HepG2 (cell line): ENCODE data around the gene LCN1. TPM values are rescaled to one million over a fixed set of nuclear protein-coding genes. Genes with fewer than 3 reads are reported as not detected.

Source experiments
- DMAP1 ChIP-seq: IDR thresholded peaks from 2 replicates; pipeline ENCODE4 v1.6.1; 2016
- FOSL2 ChIP-seq: sonication (generic); formaldehyde crosslinking; IDR thresholded peaks from 2 replicates; pipeline ENCODE4 v1.4.0; 2020; ENCODE audit warnings: missing genetic modification reagents
- NCOA5 ChIP-seq: sonication (generic); formaldehyde crosslinking; IDR thresholded peaks from 2 replicates; pipeline ENCODE4 v1.4.0; 2020; ENCODE audit warnings: missing genetic modification reagents
- NONO ChIP-seq, 2 experiments: fragments of 450-650 bp in 1 of 2; sonication (generic) in 1 of 2; formaldehyde crosslinking in 1 of 2; IDR thresholded peaks in 1 of 2; conservative IDR thresholded peaks in 1 of 2; 2 replicates each; pipeline versions ENCODE4 v1.6.1 to v1.8.0; 2017 to 2022; ENCODE audit warnings: mild to moderate bottlenecking in 1 of 2, missing genetic modification reagents in 1 of 2, moderate library complexity in 1 of 2
- NRL ChIP-seq: sonication (generic); formaldehyde crosslinking; IDR thresholded peaks from 2 replicates; pipeline ENCODE4 v1.5.0; 2020; ENCODE audit warnings: missing genetic modification reagents, mild to moderate bottlenecking, moderate library complexity, borderline replicate concordance
- RBM22 ChIP-seq: fragments of 200-400 bp; formaldehyde crosslinking; optimal IDR thresholded peaks from 2 replicates; pipeline ENCODE3; 2017; ENCODE audit warnings: mild to moderate bottlenecking, low read length, moderate library complexity
- SAP130 ChIP-seq: IDR thresholded peaks from 2 replicates; pipeline ENCODE4 v1.6.1; 2016; ENCODE audit warnings: low read depth
- SIX1 ChIP-seq: sonication (generic); formaldehyde crosslinking; IDR thresholded peaks from 2 replicates; pipeline ENCODE4 v1.4.0; 2020; ENCODE audit warnings: missing genetic modification reagents, borderline replicate concordance
- SPEN ChIP-seq: sonication (generic); formaldehyde crosslinking; IDR thresholded peaks from 2 replicates; pipeline ENCODE4 v1.5.1; 2020; ENCODE audit warnings: low read depth, mild to moderate bottlenecking, missing genetic modification reagents
- TAF15 ChIP-seq: fragments of 200-400 bp; formaldehyde crosslinking; IDR thresholded peaks from one replicate; pipeline ENCODE4 v1.6.1; 2018; ENCODE audit warnings: mild to moderate bottlenecking, low read depth, low read length; ENCODE audit not compliant: poor library complexity, severe bottlenecking
- TCF12 ChIP-seq, 2 experiments: fragments of 450-650 bp in 1 of 2; sonication (generic) in 1 of 2; formaldehyde crosslinking in 1 of 2; IDR thresholded peaks; 2 replicates each; pipeline versions ENCODE4 v1.6.1 to v1.8.0; 2017 to 2022; ENCODE audit warnings: antibody characterized with exemption in 1 of 2, mild to moderate bottlenecking in 1 of 2, missing genetic modification reagents in 1 of 2, moderate library complexity in 1 of 2
- THAP11 ChIP-seq: IDR thresholded peaks from 2 replicates; pipeline ENCODE4 v1.6.1; 2016; ENCODE audit warnings: missing biosample characterization, missing genetic modification reagents
- TOE1 ChIP-seq: sonication (generic); formaldehyde crosslinking; IDR thresholded peaks from 2 replicates; pipeline ENCODE4 v1.4.0; 2020; ENCODE audit warnings: mild to moderate bottlenecking, missing genetic modification reagents
- ZBTB7B ChIP-seq: sonication (generic); formaldehyde crosslinking; IDR thresholded peaks from 2 replicates; pipeline ENCODE4 v1.4.0; 2020; ENCODE audit warnings: missing genetic modification reagents
- ZFP82 ChIP-seq: sonication (generic); formaldehyde crosslinking; IDR thresholded peaks from 2 replicates; pipeline ENCODE4 v1.5.1; 2020; ENCODE audit warnings: mild to moderate bottlenecking, missing genetic modification reagents, borderline replicate concordance
- ZNF282 ChIP-seq: fragments of 450-650 bp; IDR thresholded peaks from 2 replicates; pipeline ENCODE4 v1.6.1; 2018; ENCODE audit not compliant: partially characterized antibody
- ZNF614 ChIP-seq: IDR thresholded peaks from 2 replicates; pipeline ENCODE4 v1.6.1; 2018; ENCODE audit warnings: missing biosample characterization, missing genetic modification reagents, inconsistent platforms, borderline replicate concordance
- ZNF619 ChIP-seq: sonication (generic); formaldehyde crosslinking; IDR thresholded peaks from 2 replicates; pipeline ENCODE4 v1.4.0; 2020; ENCODE audit warnings: mild to moderate bottlenecking, missing genetic modification reagents
- ZNF768 ChIP-seq: sonication (generic); formaldehyde crosslinking; IDR thresholded peaks from 2 replicates; pipeline ENCODE4 v1.4.0; 2020; ENCODE audit warnings: missing genetic modification reagents
- ZSCAN31 ChIP-seq: sonication (generic); formaldehyde crosslinking; IDR thresholded peaks from 2 replicates; pipeline ENCODE4 v1.5.0; 2020; ENCODE audit warnings: low read depth, mild to moderate bottlenecking, missing genetic modification reagents
- polyA plus RNA-seq, 8 experiments: library from polyadenylated mRNA; depleted of rRNA in 3 of 8; stranded (reverse) in 7 of 8; unstranded in 1 of 8; fragments of >200 nt; fragmentation: Illumina TruSeq in 4 of 8; extraction: Trizol in 4 of 8; gene quantifications; 2 replicates each; pipeline versions ENCODE4 v1.2.1 to v1.2.3, GENCODE V29; 2011 to 2016; ENCODE audit warnings: low read depth in 4 of 8, missing spikeins in 1 of 8, mixed read lengths in 1 of 8; ENCODE audit not compliant: insufficient read depth in 1 of 8
- total RNA-seq, 5 experiments: library from RNA; depleted of rRNA; stranded (reverse); fragments of >200 nt; fragmentation: Illumina TruSeq; extraction: Trizol; gene quantifications; 2 replicates each; pipeline ENCODE4 v1.2.3, GENCODE V29; 2016; ENCODE audit warnings: low read depth in 1 of 5
- TF ChIP-seq, protein P1 (sequence below): sonication (generic); formaldehyde crosslinking; IDR thresholded peaks from 2 replicates; pipeline ENCODE4 v1.4.0; 2020; ENCODE audit warnings: missing genetic modification reagents
- TF ChIP-seq, protein P2 (sequence below): sonication (generic); formaldehyde crosslinking; IDR thresholded peaks from 2 replicates; pipeline ENCODE4 v1.4.0; 2020; ENCODE audit warnings: mild to moderate bottlenecking, missing genetic modification reagents
- TF ChIP-seq, protein P3 (sequence below): sonication (generic); formaldehyde crosslinking; IDR thresholded peaks from 2 replicates; pipeline ENCODE4 v1.5.0; 2020; ENCODE audit warnings: mild to moderate bottlenecking, missing genetic modification reagents, borderline replicate concordance

LCN1 gene
- total and polyA plus RNA-seq, 2 of the 13 experiments (the other 11 are each of a cell fraction or from before 2014, with no cell fraction given), result not detected

DNA sequence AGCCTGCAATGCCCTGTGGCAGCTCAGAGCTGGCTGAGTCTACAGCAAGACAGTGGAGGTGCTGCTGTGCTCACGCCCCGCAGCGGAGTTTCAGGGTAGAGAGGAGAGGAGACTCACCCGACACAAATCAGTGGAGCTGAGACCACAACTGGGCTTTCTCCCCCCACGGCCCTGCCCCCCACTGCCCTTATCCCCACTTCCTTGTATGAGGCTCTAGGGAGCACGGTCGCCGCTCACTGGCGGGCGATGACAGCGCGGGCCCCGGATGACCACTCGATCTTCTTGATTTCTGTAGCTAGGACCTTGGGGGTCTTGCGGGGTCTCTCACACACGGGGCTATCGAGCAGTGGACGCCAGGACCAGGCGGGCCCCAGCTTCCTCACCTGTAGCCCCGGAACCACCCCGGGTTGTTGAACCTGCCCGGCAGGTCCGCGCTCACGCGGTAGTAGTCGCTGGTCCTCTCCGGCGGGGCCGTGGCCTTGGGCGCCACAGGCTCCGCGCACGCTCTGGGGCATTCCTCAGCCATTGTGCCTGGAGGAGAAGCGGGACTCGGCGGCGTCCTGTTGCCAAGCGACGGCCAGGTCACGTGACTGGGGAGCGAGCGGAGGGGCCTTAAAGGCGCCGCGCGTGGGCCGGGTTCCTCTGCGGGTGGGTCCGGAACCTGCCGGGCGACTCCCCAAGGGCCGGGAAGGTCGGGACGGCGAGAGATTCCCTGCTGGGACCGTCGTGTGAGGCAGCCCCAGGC, 21.7 kb upstream of the LCN1 start (continued):
- TF ChIP-seq, protein P1, sequence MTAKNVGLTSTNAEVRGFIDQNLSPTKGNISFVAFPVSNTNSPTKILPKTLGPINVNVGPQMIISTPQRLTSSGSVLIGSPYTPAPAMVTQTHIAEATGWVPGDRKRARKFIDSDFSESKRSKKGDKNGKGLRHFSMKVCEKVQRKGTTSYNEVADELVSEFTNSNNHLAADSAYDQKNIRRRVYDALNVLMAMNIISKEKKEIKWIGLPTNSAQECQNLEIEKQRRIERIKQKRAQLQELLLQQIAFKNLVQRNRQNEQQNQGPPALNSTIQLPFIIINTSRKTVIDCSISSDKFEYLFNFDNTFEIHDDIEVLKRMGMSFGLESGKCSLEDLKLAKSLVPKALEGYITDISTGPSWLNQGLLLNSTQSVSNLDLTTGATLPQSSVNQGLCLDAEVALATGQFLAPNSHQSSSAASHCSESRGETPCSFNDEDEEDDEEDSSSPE (CRISPR knock-in tag), result peak; percentile 67
- peak; percentile 31; the same call in 1 of the 2 replicates for TF ChIP-seq DMAP1 (CRISPR knock-in tag)
- TF ChIP-seq ZNF282, result no peak
- TF ChIP-seq NCOA5, result no peak
- no peak for TF ChIP-seq TCF12 (IDR thresholded peaks at IDR 0.05)
- TF ChIP-seq TCF12 (CRISPR knock-in tag; IDR thresholded peaks at IDR 0.05), result 0 out of 2 replicates have a peak, but pooled peaks have one; percentile 47
- TF ChIP-seq THAP11, result peak; percentile 66; the same call in 1 of the 2 replicates
- no peak for TF ChIP-seq NONO (IDR thresholded peaks at IDR 0.05)
- TF ChIP-seq NONO (CRISPR knock-in tag; conservative IDR thresholded peaks at IDR 0.05), result 0 out of 2 replicates have a peak, but pooled peaks have one; percentile 38
- TF ChIP-seq RBM22, result peak; percentile 82
- TF ChIP-seq ZFP82 (CRISPR knock-in tag), result no peak
- TF ChIP-seq TAF15, result peak; percentile 59
- TF ChIP-seq, protein P2, sequence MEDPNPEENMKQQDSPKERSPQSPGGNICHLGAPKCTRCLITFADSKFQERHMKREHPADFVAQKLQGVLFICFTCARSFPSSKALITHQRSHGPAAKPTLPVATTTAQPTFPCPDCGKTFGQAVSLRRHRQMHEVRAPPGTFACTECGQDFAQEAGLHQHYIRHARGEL (CRISPR knock-in tag), result 0 out of 2 replicates have a peak, but pooled peaks have one; percentile 46
- no peak for TF ChIP-seq NRL (CRISPR knock-in tag)
- TF ChIP-seq SAP130, result peak; percentile 98
- no peak for TF ChIP-seq SPEN (CRISPR knock-in tag)
- no peak for TF ChIP-seq ZSCAN31
- TF ChIP-seq ZNF619, result 0 out of 2 replicates have a peak, but pooled peaks have one; percentile 68
- no peak for TF ChIP-seq SIX1
- no peak for TF ChIP-seq TOE1 (CRISPR knock-in tag)
- 0 out of 2 replicates have a peak, but pooled peaks have one; percentile 42 for TF ChIP-seq ZBTB7B (CRISPR knock-in tag)
- peak; percentile 12; the same call in 1 of the 2 replicates for TF ChIP-seq FOSL2 (CRISPR knock-in tag)
- TF ChIP-seq ZNF614, result no peak
- TF ChIP-seq ZNF768 (CRISPR knock-in tag), result 0 out of 2 replicates have a peak, but pooled peaks have one; percentile 51
- TF ChIP-seq, protein P3, sequence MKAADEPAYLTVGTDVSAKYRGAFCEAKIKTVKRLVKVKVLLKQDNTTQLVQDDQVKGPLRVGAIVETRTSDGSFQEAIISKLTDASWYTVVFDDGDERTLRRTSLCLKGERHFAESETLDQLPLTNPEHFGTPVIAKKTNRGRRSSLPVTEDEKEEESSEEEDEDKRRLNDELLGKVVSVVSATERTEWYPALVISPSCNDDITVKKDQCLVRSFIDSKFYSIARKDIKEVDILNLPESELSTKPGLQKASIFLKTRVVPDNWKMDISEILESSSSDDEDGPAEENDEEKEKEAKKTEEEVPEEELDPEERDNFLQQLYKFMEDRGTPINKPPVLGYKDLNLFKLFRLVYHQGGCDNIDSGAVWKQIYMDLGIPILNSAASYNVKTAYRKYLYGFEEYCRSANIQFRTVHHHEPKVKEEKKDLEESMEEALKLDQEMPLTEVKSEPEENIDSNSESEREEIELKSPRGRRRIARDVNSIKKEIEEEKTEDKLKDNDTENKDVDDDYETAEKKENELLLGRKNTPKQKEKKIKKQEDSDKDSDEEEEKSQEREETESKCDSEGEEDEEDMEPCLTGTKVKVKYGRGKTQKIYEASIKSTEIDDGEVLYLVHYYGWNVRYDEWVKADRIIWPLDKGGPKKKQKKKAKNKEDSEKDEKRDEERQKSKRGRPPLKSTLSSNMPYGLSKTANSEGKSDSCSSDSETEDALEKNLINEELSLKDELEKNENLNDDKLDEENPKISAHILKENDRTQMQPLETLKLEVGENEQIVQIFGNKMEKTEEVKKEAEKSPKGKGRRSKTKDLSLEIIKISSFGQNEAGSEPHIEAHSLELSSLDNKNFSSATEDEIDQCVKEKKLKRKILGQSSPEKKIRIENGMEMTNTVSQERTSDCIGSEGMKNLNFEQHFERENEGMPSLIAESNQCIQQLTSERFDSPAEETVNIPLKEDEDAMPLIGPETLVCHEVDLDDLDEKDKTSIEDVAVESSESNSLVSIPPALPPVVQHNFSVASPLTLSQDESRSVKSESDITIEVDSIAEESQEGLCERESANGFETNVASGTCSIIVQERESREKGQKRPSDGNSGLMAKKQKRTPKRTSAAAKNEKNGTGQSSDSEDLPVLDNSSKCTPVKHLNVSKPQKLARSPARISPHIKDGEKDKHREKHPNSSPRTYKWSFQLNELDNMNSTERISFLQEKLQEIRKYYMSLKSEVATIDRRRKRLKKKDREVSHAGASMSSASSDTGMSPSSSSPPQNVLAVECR (CRISPR knock-in tag), result peak; percentile 97
